ENCODE data around the gene UQCRC1. TPM values are rescaled to one million over a fixed set of nuclear protein-coding genes. Genes with fewer than 3 reads are reported as not detected.

The UQCRC1 gene
- polyA plus RNA-seq, 2 of the 4 experiments (the other 2 are of a cell fraction): 256 to 279 TPM

GRCh38 chr3:48614044-48614443 is 4.6 kb upstream of the UQCRC1 start:
- peaks cover 10% of the 10 kb centered on the region; the same call in 2 of the 3 replicates for H3K4me1 ChIP-seq
- FAIRE-seq: no peak
- CTCF ChIA-PET: interaction anchor here (0.6 to 2.1 kb wide), 6 partner anchors 15 to 583 kb away, joined by 3 to 10 read pairs (median 3); partner anchors contain the start of gene SLC26A6
- peak overlapping the region; percentile 17 to 78; a peak in 5 of 6 replicates for H3K27ac ChIP-seq
- TF ChIP-seq PBX3 (IDR thresholded peaks at IDR 0.05) (no peak), ATOH8 (CRISPR knock-in tag; IDR thresholded peaks at IDR 0.05; ENCODE audit: low read depth) (no peak), TFCP2L1 (CRISPR knock-in tag; IDR thresholded peaks at IDR 0.05) (no peak), SMC3 (IDR thresholded peaks at IDR 0.05) (no peak), FOSL2 (IDR thresholded peaks at IDR 0.05) (no peak), FOSL2 (CRISPR knock-in tag; IDR thresholded peaks at IDR 0.05) (peak; percentile 65), SREBF2 (IDR thresholded peaks at IDR 0.05) (no peak), RNF2 (IDR thresholded peaks at IDR 0.05; ENCODE audit: borderline replicate concordance, low read depth) (no peak), ELK1 (IDR thresholded peaks at IDR 0.05; ENCODE audit: low read depth, low read length) (no peak), NFE2L2 (conservative IDR thresholded peaks at IDR 0.05; ENCODE audit: low read length) (no peak), CEBPB (IDR thresholded peaks at IDR 0.05) (peak; percentile 24 to 45; a peak in 2 of 4 replicates), RARB (CRISPR knock-in tag; IDR thresholded peaks at IDR 0.05) (no peak), POLR2AphosphoS2 (conservative IDR thresholded peaks at IDR 0.05; ENCODE audit: low read length) (no peak)
- H3K4me3 ChIP-seq: no peak overlapping the region
- peak overlapping the region; percentile 27; the same call in 2 of the 3 replicates for H3K4me2 ChIP-seq
- no peak for DNase-seq (ENCODE audit: low read depth in 1 of 2, low spot score in 1 of 2)
- peaks cover 15% of the 10 kb centered on the region for H3K9me3 ChIP-seq
- 0 out of 6 replicates have a peak, but pooled peaks of 1 of the 2 experiments have one; percentile 15 for ATAC-seq
- POLR2A ChIA-PET: no interaction called here
- WGBS (ENCODE audit: missing lambda C conversion rate): 37% methylated on average over 3 of the region's 3 CpGs

- Histone ChIP-seq H3K9me3 (peaks cover 5% of the 10 kb centered on the region), H3K4me3 (no peak overlapping the region), H3K4me2 (no peak overlapping the region), H3K27ac (no peak overlapping the region), H3K4me1 (peaks cover 22% of the 10 kb centered on the region)
- TF ChIP-seq MAZ (IDR thresholded peaks at IDR 0.05; ENCODE audit: borderline replicate concordance, low read depth, low read length) (no peak), TFCP2L1 (CRISPR knock-in tag; IDR thresholded peaks at IDR 0.05) (no peak), HES2 (IDR thresholded peaks at IDR 0.05) (no peak), ATOH8 (CRISPR knock-in tag; IDR thresholded peaks at IDR 0.05; ENCODE audit: low read depth) (no peak), HOXA7 (CRISPR knock-in tag; IDR thresholded peaks at IDR 0.05) (no peak)
- DNase-seq (ENCODE audit: low read depth in 1 of 2, low spot score in 1 of 2): no peak
- ChIA-PET POLR2A (interaction anchor here (0.6 kb wide), 1 partner anchor 12 kb away, joined by 6 read pairs; no protein-coding TSS in a partner anchor), CTCF (interaction anchor here (1.1 to 2.1 kb wide), 5 partner anchors 9 to 63 kb away, joined by 3 to 10 read pairs (median 4); partner anchors contain the start of gene SLC26A6)
- FAIRE-seq: no peak
- 59% methylated on average over 1 of the region's 1 CpG for WGBS (ENCODE audit: missing lambda C conversion rate)
- ATAC-seq: no peak
Observed at GRCh38 chr3:48612309-48612708, 2.9 kb upstream of the UQCRC1 start.

GRCh38 chr3:48607519-48607918 is 1.9 kb downstream of the UQCRC1 start:
- POLR2A ChIA-PET: no interaction called here
- no peak for FAIRE-seq

More at GRCh38 chr3:48607519-48607918, 1.9 kb downstream of the UQCRC1 start:
- ATAC-seq (no peak), DNase-seq (ENCODE audit: low read depth in 1 of 2, low spot score in 1 of 2) (no peak)
- H3K4me2 ChIP-seq: peak overlapping the region; percentile 95; the same call in 2 of the 3 replicates
- no peaks in the 10 kb centered on the region for H3K9me3 ChIP-seq
- no peak overlapping the region for H3K27ac ChIP-seq
- TF ChIP-seq HOXB5 (CRISPR knock-in tag; IDR thresholded peaks at IDR 0.05) (no peak), ELK1 (IDR thresholded peaks at IDR 0.05; ENCODE audit: low read depth, low read length) (no peak), PHF8 (IDR thresholded peaks at IDR 0.05; ENCODE audit: borderline replicate concordance, low read depth) (no peak), NR3C1 (IDR thresholded peaks at IDR 0.05) (no peak), RFX5 (IDR thresholded peaks at IDR 0.05) (no peak)
- H3K4me3 ChIP-seq: no peak overlapping the region
- CTCF ChIA-PET: no interaction called here
- WGBS (ENCODE audit: missing lambda C conversion rate): 91% methylated on average over 5 of the region's 5 CpGs
- peaks cover 12% of the 10 kb centered on the region; the same call in 2 of the 3 replicates for H3K4me1 ChIP-seq

Data from A549 (cell line).